Measurements from ENCODE around the gene CRYL1. TPM values are rescaled to one million over a fixed set of nuclear protein-coding genes. Genes with fewer than 3 reads are reported as not detected.

CRYL1 gene, protein sequence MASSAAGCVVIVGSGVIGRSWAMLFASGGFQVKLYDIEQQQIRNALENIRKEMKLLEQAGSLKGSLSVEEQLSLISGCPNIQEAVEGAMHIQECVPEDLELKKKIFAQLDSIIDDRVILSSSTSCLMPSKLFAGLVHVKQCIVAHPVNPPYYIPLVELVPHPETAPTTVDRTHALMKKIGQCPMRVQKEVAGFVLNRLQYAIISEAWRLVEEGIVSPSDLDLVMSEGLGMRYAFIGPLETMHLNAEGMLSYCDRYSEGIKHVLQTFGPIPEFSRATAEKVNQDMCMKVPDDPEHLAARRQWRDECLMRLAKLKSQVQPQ
- polyA plus RNA-seq (2013, experiment 1 of 4) = 1.0 TPM
- 2.3 TPM for polyA plus RNA-seq (2013, experiment 2 of 4)
- polyA plus RNA-seq (2013, experiment 3 of 4) = 2.4 TPM
- 3.1 TPM for polyA plus RNA-seq (2013, experiment 4 of 4)

DNA sequence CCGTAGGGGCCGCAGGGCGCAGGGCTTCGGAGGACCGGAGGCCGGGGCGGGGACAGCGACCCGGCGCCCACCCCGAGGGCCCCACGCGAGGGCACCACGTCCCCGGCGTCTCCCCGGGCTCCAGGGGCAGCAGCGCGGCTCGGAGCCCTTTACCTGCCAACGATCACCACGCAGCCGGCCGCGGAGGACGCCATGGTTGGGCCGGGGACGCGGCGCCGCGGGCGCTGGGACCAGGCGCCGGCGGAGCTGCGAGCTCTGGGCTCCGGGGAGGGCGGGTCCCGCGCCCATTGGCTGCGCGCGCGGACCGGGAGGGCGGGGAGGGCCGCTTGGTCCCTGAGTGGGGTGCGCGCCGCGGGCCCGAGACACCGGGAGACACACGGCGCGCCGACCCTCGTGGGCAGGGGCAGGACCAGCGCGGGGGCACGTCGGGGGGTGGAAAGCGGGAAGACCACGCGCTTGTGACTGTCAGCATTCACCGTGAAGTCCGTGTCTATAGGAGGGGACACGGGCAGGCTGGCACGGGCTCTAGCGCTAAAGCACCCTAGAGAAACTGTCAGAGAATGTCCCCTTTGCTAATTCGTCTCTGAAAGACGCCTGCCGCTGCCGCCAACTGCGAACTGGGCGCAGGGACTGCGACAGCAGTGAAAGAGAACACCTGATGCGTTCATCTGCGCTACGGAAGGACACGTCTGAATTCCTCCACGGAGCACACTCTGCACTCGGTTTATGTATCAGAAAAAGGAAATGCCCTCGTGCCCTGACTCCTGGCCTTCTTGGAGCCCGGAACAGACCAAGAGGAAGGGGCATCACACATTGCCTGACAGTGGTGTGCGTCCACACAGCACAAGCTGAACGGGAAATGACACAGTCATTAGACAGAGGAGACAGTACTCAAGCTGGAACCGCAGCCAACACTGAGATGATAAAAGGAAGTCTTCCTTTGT lies at the start of gene CRYL1:
TSS of gene CRYL1 (minus strand) at position 257 of the 944 bp plus-strand sequence. CDS start at position 194, 63 bp downstream.
- H3K9me3 ChIP-seq (ENCODE audit: control insufficient read depth, low read length) = no peaks in the 10 kb centered on the region
- 2% methylated on average over 89 of the region's 89 CpGs for WGBS, 2 experiments
- peaks cover 6% of the 10 kb centered on the region for H3K4me1 ChIP-seq (ENCODE audit: control insufficient read depth, insufficient read depth, low read length)
- H3K27me3 ChIP-seq (ENCODE audit: control insufficient read depth, insufficient read depth, low read length, poor library complexity, severe bottlenecking) = peaks cover 61% of the 10 kb centered on the region
- no peak within 1 kb of the TSS for H3K27ac ChIP-seq (ENCODE audit: insufficient read depth, low read depth, low read length, poor library complexity, severe bottlenecking)
- peak within 1 kb of the TSS; percentile 53 for H3K4me3 ChIP-seq (ENCODE audit: insufficient read depth, low read depth, low read length)
- H3K36me3 ChIP-seq (ENCODE audit: control insufficient read depth, insufficient read depth, low read length) = no peaks in the 10 kb centered on the region

DNA sequence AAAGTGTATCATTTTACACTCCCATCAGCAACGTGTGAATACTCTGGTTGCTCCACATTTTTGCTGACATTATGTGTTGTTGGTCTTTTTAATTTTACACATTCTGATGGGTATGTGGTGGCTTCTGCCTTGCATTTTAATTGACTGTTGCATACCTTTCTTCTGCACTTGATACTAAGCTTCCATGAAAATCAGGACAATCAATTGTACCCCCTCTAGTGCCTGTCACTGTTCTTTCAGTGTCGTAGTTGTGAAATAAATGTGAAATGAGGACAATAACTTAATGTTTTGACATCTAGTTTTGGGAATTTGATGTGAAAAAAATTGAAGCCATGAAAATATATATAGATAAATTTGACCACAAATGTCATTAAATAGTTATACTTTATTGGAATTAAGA lies 48.0 kb upstream of the CRYL1 start:
- H3K4me3 ChIP-seq (ENCODE audit: insufficient read depth, low read depth, low read length) = no peak overlapping the region
- H3K36me3 ChIP-seq (ENCODE audit: control insufficient read depth, insufficient read depth, low read length) = peaks cover 16% of the 10 kb centered on the region
- no peaks in the 10 kb centered on the region for H3K27me3 ChIP-seq (ENCODE audit: control insufficient read depth, insufficient read depth, low read length, poor library complexity, severe bottlenecking)
- no peak overlapping the region for H3K27ac ChIP-seq (ENCODE audit: insufficient read depth, low read depth, low read length, poor library complexity, severe bottlenecking)
- H3K4me1 ChIP-seq (ENCODE audit: control insufficient read depth, insufficient read depth, low read length) = no peaks in the 10 kb centered on the region
- no peaks in the 10 kb centered on the region for H3K9me3 ChIP-seq (ENCODE audit: control insufficient read depth, low read length)
- 83 to 86% methylated on average over 2 of the region's 2 CpGs for WGBS, 2 experiments

DNA sequence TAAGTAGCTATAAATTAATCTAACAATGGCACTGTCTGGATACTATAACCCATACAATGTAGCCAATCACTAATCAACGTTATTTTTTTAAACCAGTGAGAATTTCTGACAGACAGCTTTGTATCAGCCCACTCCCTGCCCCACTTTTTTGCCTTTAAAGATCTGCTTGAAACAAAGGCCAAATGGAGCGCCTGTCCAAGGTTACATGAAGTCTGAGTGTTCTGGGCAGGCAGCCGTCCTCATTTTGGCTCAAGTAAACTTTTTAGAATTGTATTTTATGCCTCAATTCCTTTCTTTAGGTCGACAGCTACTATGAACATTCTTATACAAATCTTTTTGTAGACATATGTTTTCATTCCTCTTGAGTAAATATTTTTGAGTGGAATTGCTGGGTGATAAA lies 47.5 kb upstream of the CRYL1 start:
- Histone ChIP-seq H3K9me3 (ENCODE audit: control insufficient read depth, low read length) (no peaks in the 10 kb centered on the region), H3K4me1 (ENCODE audit: control insufficient read depth, insufficient read depth, low read length) (no peaks in the 10 kb centered on the region), H3K36me3 (ENCODE audit: control insufficient read depth, insufficient read depth, low read length) (peaks cover 16% of the 10 kb centered on the region), H3K4me3 (ENCODE audit: insufficient read depth, low read depth, low read length) (no peak overlapping the region), H3K27ac (ENCODE audit: insufficient read depth, low read depth, low read length, poor library complexity, severe bottlenecking) (no peak overlapping the region), H3K27me3 (ENCODE audit: control insufficient read depth, insufficient read depth, low read length, poor library complexity, severe bottlenecking) (no peaks in the 10 kb centered on the region)
- 90 to 99% methylated on average over 3 to 4 of the region's 4 CpGs for WGBS, 2 experiments

GRCh38 chr13:20571676-20572075 lies 46.0 kb upstream of the CRYL1 start:
- Histone ChIP-seq H3K36me3 (ENCODE audit: control insufficient read depth, insufficient read depth, low read length) (peaks cover 11% of the 10 kb centered on the region), H3K27ac (ENCODE audit: insufficient read depth, low read depth, low read length, poor library complexity, severe bottlenecking) (no peak overlapping the region), H3K4me1 (ENCODE audit: control insufficient read depth, insufficient read depth, low read length) (peaks cover 3% of the 10 kb centered on the region), H3K27me3 (ENCODE audit: control insufficient read depth, insufficient read depth, low read length, poor library complexity, severe bottlenecking) (no peaks in the 10 kb centered on the region), H3K9me3 (ENCODE audit: control insufficient read depth, low read length) (no peaks in the 10 kb centered on the region), H3K4me3 (ENCODE audit: insufficient read depth, low read depth, low read length) (no peak overlapping the region)

GRCh38 chr13:20570517-20570916 lies 44.9 kb upstream of the CRYL1 start:
- no peaks in the 10 kb centered on the region for H3K27me3 ChIP-seq (ENCODE audit: control insufficient read depth, insufficient read depth, low read length, poor library complexity, severe bottlenecking)
- no peak overlapping the region for H3K4me3 ChIP-seq (ENCODE audit: insufficient read depth, low read depth, low read length)
- peaks cover 7% of the 10 kb centered on the region for H3K36me3 ChIP-seq (ENCODE audit: control insufficient read depth, insufficient read depth, low read length)
- peaks cover 3% of the 10 kb centered on the region for H3K4me1 ChIP-seq (ENCODE audit: control insufficient read depth, insufficient read depth, low read length)
- no peak overlapping the region for H3K27ac ChIP-seq (ENCODE audit: insufficient read depth, low read depth, low read length, poor library complexity, severe bottlenecking)
- WGBS, 2 experiments = 94 to 100% methylated on average over 1 of the region's 1 CpG
- no peaks in the 10 kb centered on the region for H3K9me3 ChIP-seq (ENCODE audit: control insufficient read depth, low read length)

GRCh38 chr13:20567881-20568528 lies 42.3 kb upstream of the CRYL1 start:
- Histone ChIP-seq H3K36me3 (ENCODE audit: control insufficient read depth, insufficient read depth, low read length) (peaks cover 6% of the 10 kb centered on the region), H3K27me3 (ENCODE audit: control insufficient read depth, insufficient read depth, low read length, poor library complexity, severe bottlenecking) (no peaks in the 10 kb centered on the region), H3K4me1 (ENCODE audit: control insufficient read depth, insufficient read depth, low read length) (peaks cover 3% of the 10 kb centered on the region), H3K9me3 (ENCODE audit: control insufficient read depth, low read length) (no peaks in the 10 kb centered on the region), H3K4me3 (ENCODE audit: insufficient read depth, low read depth, low read length) (peak overlapping the region; percentile 65), H3K27ac (ENCODE audit: insufficient read depth, low read depth, low read length, poor library complexity, severe bottlenecking) (no peak overlapping the region)
- 90 to 95% methylated on average over 9 of the region's 9 CpGs for WGBS, 2 experiments

DNA sequence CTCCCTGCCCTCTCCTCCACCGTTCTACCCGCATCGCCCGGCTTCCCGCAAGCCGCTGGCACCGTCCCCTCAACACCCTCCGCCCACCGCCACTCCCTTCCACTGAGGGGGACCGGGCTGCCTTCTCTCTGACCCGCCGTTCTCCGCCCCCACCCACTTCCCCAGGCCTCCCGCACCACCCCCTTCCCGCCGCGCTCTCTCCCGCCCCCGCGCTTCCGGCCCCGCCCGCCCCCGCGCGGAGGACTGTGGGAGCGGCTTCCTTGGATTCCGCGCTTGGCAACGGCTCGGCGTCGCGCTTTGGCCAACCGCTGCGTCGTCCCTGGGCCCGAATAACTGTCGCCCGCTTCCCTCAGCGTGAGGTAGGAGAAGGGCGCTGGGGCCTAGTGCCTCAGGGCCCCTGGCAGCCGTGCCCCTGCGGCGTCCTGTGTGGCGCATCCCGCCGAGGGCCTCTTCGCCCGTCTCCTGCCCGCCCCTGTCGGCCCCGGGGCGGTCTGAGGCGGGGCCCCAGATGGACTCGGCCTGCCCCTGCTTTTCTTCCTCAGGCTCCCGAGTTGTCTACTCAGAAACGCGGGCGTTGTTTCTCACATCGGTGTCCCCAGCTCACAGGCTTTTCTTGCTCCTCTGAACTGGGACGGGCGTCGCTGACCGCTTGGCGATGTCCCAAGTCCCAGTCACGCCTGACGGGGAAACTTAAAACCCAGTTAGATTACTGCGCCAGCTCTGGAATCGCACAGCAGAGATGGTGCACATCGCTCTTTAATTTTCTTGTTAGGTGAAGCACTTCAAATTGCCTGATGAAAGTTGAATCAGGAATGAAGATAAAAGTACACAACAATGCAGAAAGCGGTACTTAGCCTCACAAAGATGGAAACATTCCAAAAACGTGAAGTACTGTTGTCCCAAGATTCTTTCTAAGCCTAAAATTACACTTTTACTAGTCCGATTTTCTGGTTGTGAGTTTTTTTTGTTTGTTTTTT lies 41.5 kb upstream of the CRYL1 start, which contains the start of gene IFT88:
TSS of gene IFT88 (plus strand) at position 260 of the 977 bp plus-strand sequence. CDS start 7,229 bp downstream, outside the sequence.
- Histone ChIP-seq H3K9me3 (ENCODE audit: control insufficient read depth, low read length) (no peaks in the 10 kb centered on the region), H3K4me1 (ENCODE audit: control insufficient read depth, insufficient read depth, low read length) (peaks cover 3% of the 10 kb centered on the region)
- 3% methylated on average over 71 to 73 of the region's 74 CpGs for WGBS, 2 experiments

GRCh38 chr13:20566468-20566897 lies 40.8 kb upstream of the CRYL1 start:
- no peaks in the 10 kb centered on the region for H3K9me3 ChIP-seq (ENCODE audit: control insufficient read depth, low read length)
- peaks cover 3% of the 10 kb centered on the region for H3K4me1 ChIP-seq (ENCODE audit: control insufficient read depth, insufficient read depth, low read length)
- H3K4me3 ChIP-seq (ENCODE audit: insufficient read depth, low read depth, low read length) = peak overlapping the region; percentile 65
- peak overlapping the region; percentile 86 for H3K27ac ChIP-seq (ENCODE audit: insufficient read depth, low read depth, low read length, poor library complexity, severe bottlenecking)
- no peaks in the 10 kb centered on the region for H3K27me3 ChIP-seq (ENCODE audit: control insufficient read depth, insufficient read depth, low read length, poor library complexity, severe bottlenecking)
- WGBS, 2 experiments = 8 to 11% methylated on average over 20 of the region's 21 CpGs
- peaks cover 6% of the 10 kb centered on the region for H3K36me3 ChIP-seq (ENCODE audit: control insufficient read depth, insufficient read depth, low read length)

More for the DNA sequence above, 41.5 kb upstream of the CRYL1 start, which contains the start of gene IFT88:
- H3K27ac ChIP-seq (ENCODE audit: insufficient read depth, low read depth, low read length, poor library complexity, severe bottlenecking) = peak within 1 kb of the TSS; percentile 86
- H3K4me3 ChIP-seq (ENCODE audit: insufficient read depth, low read depth, low read length) = peak within 1 kb of the TSS; percentile 65
- H3K36me3 ChIP-seq (ENCODE audit: control insufficient read depth, insufficient read depth, low read length) = peaks cover 6% of the 10 kb centered on the region
- no peaks in the 10 kb centered on the region for H3K27me3 ChIP-seq (ENCODE audit: control insufficient read depth, insufficient read depth, low read length, poor library complexity, severe bottlenecking)

GRCh38 chr13:20565115-20565736 lies 39.6 kb upstream of the CRYL1 start:
- Histone ChIP-seq H3K4me1 (ENCODE audit: control insufficient read depth, insufficient read depth, low read length) (peaks cover 3% of the 10 kb centered on the region), H3K27ac (ENCODE audit: insufficient read depth, low read depth, low read length, poor library complexity, severe bottlenecking) (no peak overlapping the region), H3K9me3 (ENCODE audit: control insufficient read depth, low read length) (no peaks in the 10 kb centered on the region), H3K27me3 (ENCODE audit: control insufficient read depth, insufficient read depth, low read length, poor library complexity, severe bottlenecking) (no peaks in the 10 kb centered on the region), H3K36me3 (ENCODE audit: control insufficient read depth, insufficient read depth, low read length) (peaks cover 6% of the 10 kb centered on the region), H3K4me3 (ENCODE audit: insufficient read depth, low read depth, low read length) (no peak overlapping the region)
- 93 to 96% methylated on average over 11 of the region's 11 CpGs for WGBS, 2 experiments

Measured in ectodermal cell (in vitro differentiated cells).